CD4-positive, alpha-beta T cell treated with Interleukin-10 for 1 hour (primary cell): Measurements from ENCODE around the gene VTI1A.
A peak's percentile ranks its signal among the peaks of the same experiment; 100 is the strongest.
"Not testable (repeated sequence)": the region's sequence is repeated elsewhere in the genome, so short reads cannot be mapped to it uniquely, and the experiment has no call there.

Source experiments
- DNase-seq: peaks from one replicate; pipeline ENCODE4 v3.0.0-alpha.2; 2020

VTI1A gene

GRCh38 chr10:112844681-112845544, 397.9 kb downstream of the VTI1A start:
- no peak for DNase-seq

- DNase-seq: no peak
Observed at GRCh38 chr10:112847778-112848177, 400.8 kb downstream of the VTI1A start.

GRCh38 chr10:112848228-112848627, 401.2 kb downstream of the VTI1A start:
- no peak for DNase-seq

DNA sequence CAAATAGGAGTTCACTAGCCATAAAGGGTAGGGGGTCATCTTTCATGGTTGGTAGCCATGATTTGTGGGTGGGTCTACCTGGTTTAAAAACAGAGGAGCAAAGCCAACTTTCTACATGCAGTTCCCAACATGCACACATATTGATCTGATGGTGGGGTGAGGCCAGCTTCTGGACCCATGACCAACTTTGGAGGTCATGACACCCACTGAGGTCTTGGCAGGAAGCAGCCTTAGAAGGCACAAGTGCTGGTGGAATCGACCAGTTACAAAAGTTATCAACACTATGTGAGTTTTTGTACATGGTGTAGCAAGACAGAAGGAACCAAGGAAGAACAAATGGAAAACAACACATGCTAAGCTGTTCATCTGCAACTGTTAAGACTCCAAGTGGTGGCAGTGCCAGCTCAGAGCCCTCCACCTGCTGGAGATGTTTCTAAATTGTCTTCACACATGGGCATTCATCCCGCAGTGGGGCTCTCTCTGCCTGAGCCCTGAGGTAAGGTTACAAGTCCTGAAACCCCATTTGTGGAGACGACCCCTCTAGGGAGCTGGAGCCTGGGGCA, 401.9 kb downstream of the VTI1A start:
- DNase-seq: no peak

DNA sequence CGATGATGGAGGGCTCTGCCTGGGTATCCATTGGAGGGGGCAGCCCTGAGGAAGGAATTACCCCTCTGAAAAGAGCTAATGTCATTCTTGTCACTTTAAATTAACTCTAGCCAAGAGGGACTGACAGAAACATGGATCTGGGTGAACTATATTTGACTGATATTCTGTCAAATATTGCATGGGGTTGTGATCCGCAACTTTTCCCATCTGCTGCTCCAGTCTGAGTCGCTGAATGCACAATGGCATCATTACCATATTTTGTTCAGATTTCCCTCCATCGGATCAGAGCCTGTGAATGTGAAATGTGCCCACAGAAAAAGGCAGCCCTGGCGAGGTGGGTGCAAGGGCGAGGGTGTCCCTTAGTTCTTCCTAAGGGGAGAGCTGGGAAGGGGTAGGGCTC, 402.5 kb downstream of the VTI1A start:
- DNase-seq: no peak

GRCh38 chr10:112851181-112851580, 404.2 kb downstream of the VTI1A start:
- no peak for DNase-seq

DNA sequence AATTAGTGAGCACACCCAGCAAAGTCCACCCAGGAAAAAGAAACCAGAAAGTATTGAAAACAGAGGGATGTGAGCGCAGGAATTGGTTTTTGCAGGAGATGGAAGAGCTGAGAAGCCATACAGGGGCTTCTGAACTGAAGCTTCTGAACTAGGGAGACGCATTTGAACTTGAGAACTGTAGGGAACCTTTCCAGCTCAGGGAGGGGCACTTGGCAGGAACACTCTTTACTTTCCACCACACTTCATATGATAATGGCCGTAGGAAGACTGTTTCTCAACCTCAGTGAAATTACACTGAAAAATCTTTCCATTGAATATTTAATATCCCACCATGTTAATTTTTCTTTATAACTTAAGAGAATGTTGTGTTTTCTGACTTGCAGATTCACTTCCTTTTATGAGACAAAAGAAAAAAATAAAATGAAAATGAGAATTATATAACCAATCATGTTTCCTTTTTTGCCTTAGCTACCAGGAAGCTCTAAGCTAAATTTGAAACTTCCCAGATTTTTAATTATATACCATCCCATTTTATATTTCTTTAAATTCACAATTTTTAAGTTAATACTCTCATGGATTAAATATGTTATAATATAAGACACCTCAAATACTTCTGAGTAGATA, 404.7 kb downstream of the VTI1A start:
- DNase-seq: no peak

DNA sequence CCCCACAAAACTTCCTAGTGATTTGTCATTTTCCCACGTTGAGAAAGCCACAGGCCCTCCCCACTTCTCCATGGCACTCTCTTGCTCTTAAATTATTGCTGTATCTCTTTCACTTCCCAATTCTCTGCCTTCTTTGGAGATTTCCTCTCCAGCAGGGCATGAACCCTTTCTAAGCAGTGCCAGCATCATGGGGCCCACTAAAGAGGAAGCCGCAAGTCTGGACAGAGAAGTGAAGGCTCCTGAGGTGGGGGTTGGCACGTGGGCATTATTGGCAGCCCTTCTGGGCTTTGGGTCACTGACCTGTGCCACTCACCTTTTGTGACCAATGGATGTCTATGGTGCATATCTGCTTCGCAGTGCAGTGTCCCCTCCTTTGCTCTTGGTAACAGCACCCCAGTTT, 405.3 kb downstream of the VTI1A start:
- peak; percentile 11 for DNase-seq

- DNase-seq: no peak
Observed at GRCh38 chr10:112855134-112855533, 408.1 kb downstream of the VTI1A start.

DNA sequence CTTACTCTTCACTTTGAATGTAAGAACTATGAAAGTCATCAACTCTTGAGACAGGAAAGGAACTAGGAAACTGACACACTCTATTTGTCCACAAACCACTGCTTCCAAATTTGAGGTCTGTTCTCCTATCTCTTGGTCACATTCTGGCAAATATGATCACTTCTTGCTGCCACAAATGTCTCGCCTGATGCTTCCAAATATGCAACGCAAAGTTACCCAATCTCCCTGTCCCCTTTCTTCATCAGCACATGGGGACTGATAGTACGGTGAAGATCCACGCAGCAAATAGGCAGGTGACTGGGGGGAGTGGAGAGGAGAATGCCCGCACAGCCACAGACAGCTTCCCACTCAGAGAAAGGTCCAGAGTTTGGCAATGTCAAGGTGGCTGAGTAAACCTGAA, 410.5 kb downstream of the VTI1A start:
- DNase-seq: no peak

- DNase-seq: no peak
Observed at GRCh38 chr10:112858986-112859651, 412.1 kb downstream of the VTI1A start.

DNA sequence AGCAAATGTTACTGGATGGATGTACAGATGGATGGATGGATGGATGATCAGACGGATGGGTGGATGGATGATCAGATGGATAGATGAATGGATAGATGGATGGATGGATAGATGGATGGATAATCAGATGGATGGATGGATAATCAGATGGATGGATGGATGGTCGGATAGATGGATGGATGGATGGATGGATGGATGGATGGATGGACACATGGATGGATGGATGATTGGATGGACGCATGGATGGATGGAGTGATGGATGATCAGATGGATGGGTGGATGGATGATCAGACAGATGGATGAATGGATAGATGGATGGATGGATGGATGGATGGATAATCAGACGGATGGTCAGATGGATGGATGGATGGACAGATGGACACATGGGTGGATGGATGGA, 412.8 kb downstream of the VTI1A start:
- no peak for DNase-seq

GRCh38 chr10:112863461-112863860, 416.4 kb downstream of the VTI1A start:
- not testable (repeated sequence) for DNase-seq
